Activated CD8-positive, alpha-beta memory T cell treated with anti-CD3 and anti-CD28 coated beads, Interleukin-2, amount 50 U/mL, for 24 hours (primary cell): ENCODE measurements around the gene ABI1.

Experiments
- DNase-seq: peaks from one replicate; pipeline ENCODE4 v3.0.0-alpha.2; 2020; ENCODE audit errors: extremely low read depth

Gene ABI1

GRCh38 chr10:26854524-26854923 is 6.2 kb downstream of the ABI1 start:
- no peak for DNase-seq

GRCh38 chr10:26844396-26844975 is 16.3 kb downstream of the ABI1 start:
- DNase-seq, result no peak

- no peak for DNase-seq
These were observed 17.0 kb downstream of the ABI1 start for GRCh38 chr10:26843736-26844135.

- DNase-seq, result no peak
These were observed 18.9 kb downstream of the ABI1 start for GRCh38 chr10:26841733-26842317.

GRCh38 chr10:26840938-26841732 is 19.6 kb downstream of the ABI1 start:
- no peak for DNase-seq

- no peak for DNase-seq
These were observed 20.7 kb downstream of the ABI1 start for GRCh38 chr10:26839966-26840627.

- no peak for DNase-seq
These were observed 23.6 kb downstream of the ABI1 start for GRCh38 chr10:26837139-26837538.

GRCh38 chr10:26835025-26835424 is 25.7 kb downstream of the ABI1 start:
- no peak for DNase-seq

- no peak for DNase-seq
These were observed 27.8 kb downstream of the ABI1 start for GRCh38 chr10:26832960-26833359.

- DNase-seq, result no peak
These were observed 28.8 kb downstream of the ABI1 start for GRCh38 chr10:26831936-26832335.

- DNase-seq, result no peak
These were observed 30.8 kb downstream of the ABI1 start for GRCh38 chr10:26829810-26830515.

GRCh38 chr10:26824015-26824690 is 36.6 kb downstream of the ABI1 start:
- DNase-seq, result no peak

- DNase-seq, result no peak
These were observed 38.8 kb downstream of the ABI1 start for GRCh38 chr10:26821699-26822570.

GRCh38 chr10:26815500-26815899 is 45.3 kb downstream of the ABI1 start:
- DNase-seq, result no peak

- DNase-seq, result no peak
These were observed 50.2 kb downstream of the ABI1 start for GRCh38 chr10:26810435-26811026.

- no peak for DNase-seq
These were observed 50.8 kb downstream of the ABI1 start for GRCh38 chr10:26809973-26810372.

GRCh38 chr10:26807532-26807931 is 53.2 kb downstream of the ABI1 start:
- no peak for DNase-seq

GRCh38 chr10:26806557-26806956 is 54.2 kb downstream of the ABI1 start:
- DNase-seq, result no peak

GRCh38 chr10:26805567-26806245 is 55.1 kb downstream of the ABI1 start:
- DNase-seq, result no peak
